ENCODE results near the gene OLR1.
A peak's percentile ranks its signal among the peaks of the same experiment; 100 is the strongest.

Gene OLR1

DNA sequence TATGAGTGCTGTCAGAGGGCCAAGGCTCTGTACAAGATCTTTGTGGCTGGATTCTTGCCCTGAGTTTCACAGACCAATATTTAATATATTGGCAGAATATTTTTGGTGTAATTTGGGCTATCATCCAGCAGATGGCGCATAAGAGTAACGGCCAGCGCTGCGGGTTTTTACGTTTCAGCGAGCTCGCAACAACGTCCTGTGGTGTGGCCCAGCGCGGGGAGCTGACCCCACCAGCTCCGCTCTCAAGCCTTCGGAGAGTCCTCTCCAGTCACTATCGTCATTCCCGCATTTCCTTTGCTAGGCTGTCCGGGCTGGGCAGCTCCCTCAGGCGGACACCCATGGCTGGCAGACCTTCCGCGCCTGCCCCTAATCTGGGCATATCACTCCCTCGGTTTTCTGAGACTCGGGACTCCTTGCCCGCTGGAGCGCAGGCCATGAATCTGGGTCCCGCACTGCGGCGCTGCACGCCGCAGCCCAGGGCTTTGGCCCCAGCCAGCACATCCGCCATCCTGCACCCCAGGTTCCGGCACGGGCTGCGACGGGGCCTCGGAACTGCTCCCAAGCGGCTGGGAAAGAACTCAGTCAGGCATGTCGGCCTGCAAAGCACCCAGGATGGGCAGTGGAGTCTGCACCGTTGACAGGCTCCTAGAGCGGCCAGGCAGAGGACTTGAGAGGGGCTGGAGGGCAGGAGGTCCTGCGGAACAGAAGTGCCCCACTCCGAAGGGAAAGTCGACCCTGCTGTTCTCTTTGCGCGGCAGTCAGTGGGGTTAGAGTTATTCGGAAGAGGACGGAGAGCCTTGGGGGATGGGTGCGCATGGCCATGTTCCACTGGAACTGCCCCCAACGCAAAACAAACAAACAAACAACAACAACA lies 18.4 kb downstream of the OLR1 start:
- peak; percentile 42 to 48 for DNase-seq (ENCODE audit: low read depth in 2 of 2)

DNA sequence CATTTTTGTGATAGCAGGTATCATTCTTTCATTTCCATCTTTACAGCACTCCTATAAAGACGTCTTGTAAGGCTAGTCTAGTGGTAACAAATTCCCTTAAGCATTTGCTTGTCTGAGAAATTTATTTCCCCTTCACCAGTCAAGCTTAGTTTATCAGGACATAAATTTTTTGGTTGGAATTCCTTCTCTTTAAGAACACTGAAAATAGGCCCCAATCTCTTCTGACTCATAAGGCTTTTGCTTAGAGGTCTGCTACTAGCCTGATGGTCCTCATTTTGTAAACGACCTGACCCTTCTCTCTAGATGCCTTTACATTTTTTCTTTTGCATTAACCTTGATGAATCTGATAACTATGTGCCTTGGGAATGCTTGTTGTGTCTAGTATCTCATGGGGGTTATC lies 20.3 kb downstream of the OLR1 start:
- DNase-seq (ENCODE audit: low read depth in 2 of 2) = no peak

DNA sequence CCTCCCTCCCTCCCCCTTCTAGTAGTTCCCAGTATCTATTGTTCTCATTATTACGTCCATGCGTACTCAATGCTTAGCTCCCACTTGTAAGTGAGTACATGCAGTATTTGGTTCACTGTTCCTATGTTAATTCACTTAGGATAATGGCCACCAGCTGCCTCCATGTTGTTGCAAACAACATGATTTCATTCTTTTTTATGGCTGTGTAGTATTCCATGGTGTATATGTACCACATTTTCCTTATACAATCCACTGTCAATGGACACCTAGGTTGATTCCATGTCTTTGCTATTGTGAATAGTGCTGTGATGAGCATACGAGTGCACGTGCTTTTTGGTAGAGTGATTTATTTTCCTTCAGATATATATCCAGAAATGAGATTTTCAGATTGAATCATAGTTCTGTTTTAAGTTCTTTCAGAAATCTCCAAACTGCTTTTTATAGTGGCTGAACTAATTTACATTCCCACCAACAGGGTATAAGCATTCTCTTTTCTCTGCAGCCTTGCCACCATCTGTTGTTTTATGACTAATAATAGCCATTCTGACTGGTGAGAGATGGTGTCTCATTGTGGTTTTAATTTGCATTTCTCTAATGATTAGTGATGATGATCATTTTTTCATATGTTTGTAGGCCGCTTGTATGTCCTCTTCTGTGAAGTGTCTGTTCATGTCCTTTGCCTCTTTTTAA lies 24.1 kb downstream of the OLR1 start:
- DNase-seq (ENCODE audit: low read depth in 2 of 2) = no peak

DNA sequence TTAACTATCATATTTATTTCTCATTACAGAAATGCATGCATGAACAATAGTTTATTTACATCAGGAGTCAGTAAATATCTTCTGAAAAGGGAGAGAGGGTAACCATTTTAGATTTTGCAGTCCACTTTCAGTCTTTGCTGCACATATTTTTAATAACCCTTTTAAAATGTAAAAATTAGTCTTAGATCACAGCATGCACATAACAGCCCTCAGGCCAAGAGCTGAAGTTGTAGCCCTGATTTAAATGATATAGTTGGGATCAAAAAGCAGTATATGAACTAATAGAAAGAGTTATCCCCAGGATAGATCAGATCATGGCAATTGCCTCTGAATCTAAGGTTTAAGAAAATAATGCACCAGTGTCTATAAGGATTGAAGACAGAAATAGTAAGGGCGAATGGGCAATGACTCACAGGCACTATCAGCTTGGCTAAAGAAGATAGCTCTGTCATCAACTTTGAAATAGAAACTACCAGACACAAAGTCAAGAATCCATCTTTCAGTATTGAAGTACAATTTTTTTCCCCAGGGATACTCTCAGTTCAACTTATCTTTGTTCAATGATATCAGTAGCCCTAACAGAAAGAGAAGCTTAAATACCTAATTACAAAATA lies 28.8 kb downstream of the OLR1 start:
- no peak for DNase-seq (ENCODE audit: low read depth in 2 of 2)

DNA sequence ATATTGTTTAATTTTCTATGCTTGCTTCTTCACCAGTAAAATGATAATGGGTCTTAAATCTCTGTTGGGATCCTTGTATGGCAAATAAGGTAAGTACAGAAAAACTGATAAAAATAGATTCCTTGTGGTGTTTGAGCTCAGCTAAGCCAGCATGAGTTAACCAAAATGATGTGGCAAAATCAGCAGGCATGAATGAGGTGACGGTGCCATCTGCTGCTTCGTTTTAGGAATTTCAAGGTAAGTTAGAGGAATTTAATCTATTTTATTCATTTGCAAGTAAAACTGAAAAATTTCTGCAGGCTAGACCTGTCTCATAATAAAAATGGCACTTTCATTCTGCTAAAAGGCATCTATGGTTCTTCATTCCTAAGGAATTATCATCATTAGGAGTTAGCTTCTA lies 31.9 kb downstream of the OLR1 start:
- peak in 1 of 2 experiments; percentile 38 for DNase-seq (ENCODE audit: low read depth in 2 of 2)

DNA sequence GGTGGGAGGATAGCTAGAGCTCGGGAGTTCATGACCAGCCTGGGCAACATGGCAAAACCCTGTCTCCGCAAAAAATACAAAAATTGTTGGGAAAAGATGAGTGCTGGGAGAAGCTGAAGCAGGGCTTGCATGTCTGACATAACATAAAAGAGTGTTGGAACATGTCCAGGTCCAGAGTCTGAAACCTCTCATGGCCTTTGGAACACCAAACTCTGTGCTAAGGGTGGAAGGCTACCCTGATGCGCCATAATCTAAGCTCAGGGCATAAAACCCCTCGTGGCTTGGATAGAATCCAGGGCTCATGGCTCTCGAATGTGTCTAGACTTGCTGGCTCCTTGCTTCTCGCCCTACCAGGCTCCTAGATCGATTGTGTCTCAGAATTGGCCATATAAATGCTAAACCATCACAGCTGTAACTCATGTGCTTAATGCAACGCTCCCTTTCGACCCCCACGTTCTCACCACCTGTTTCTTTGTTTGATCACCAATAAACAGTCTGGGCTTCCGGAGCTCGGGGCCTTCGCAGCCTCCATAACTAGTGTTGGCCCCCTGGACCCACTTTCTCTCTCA lies 35.2 kb downstream of the OLR1 start:
- DNase-seq (ENCODE audit: low read depth in 2 of 2) = no peak

DNA sequence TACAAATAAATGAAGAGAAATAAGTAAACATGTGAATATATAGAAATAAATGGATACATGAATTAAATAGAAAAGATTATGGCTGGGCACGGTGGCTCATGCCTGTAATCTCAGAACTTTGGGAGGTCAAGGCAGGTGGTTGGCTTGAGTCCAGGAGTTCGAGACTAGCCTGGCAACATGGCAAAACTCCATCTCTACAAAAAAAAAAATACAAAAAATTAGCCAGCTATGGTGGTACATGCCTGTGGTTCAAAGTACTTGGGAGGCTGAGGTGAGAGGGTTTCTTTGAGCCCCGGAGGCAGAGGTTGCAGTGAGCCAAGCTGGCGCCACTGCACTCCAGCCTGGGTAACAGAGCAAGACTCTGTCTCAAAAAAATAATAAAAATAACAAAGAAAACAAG lies 36.8 kb downstream of the OLR1 start:
- DNase-seq (ENCODE audit: low read depth in 2 of 2) = no peak

DNA sequence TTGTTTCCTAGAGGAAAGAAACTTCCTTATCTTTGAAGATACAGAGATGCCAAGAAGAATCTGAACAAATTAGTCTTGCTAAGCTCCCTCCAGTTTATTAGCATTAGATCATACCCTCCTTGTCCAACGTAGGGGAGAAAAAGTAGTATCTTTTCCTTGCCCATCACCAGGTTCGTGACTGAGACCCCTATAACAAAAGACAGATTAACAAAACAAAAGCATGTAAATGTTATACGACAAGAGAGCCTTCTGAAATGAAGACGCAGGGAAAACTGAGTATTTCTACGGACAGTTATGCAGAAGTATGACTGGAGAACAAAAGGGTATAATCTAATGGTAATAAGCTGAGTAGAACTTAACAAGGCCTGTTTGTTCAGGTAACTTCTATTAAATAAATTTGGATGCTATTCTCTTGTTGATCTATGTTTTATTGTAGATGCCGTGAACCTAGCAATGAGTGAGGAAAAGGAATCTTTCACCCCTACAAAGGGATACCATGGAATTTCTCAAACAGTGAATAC lies 39.0 kb downstream of the OLR1 start:
- DNase-seq (ENCODE audit: low read depth in 2 of 2) = no peak

DNA sequence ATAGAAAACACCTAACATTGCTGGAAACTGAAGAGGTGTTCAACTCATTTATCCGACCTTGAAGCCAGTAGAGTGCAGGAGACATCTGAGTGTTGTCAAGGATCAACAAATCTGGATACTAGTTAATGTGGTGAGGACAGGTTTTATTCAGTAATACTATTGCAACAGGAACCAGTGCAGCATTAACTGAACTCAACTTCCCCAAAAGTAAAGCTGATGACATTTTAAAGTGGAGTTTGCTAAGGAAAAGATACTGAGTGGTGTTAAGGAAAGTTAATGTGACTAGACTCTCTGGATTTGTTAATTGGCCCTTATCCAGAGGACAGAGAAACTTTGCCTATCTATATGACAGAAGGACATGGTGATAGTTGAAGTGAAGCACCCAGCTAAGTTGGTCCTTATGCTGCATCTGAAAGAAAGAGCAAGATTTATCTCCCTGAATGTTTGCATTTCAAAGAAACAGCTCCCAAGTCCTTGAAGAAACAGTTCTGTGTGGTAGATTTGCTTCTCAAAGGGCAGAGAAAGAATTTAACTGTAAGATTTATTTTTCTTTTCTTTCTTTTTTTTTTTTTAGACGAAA lies 40.7 kb downstream of the OLR1 start:
- no peak for DNase-seq (ENCODE audit: low read depth in 2 of 2)

DNA sequence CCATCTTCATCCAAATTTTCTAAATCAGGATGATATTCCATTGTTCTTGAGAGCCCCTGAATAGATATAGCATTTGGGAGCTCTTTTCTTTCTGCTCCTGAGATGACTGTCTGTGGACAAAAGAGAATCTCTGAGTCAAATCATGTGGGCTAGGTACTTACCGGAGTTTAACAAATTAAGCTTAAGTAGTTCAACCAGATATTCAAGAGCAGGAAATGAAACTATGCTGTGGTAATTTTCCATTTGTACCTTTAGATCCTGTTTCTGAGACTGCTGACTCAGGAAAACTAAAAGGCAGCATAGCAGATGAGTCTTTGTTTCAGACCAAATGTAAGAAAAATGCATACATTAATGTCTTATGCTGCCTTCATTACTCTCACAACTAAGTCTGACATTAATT lies 41.9 kb downstream of the OLR1 start, which contains the start of gene CLEC7A:
Gene CLEC7A (minus strand): TSS at position 158 of the 400 bp plus-strand sequence. CDS start 117 bp downstream, at position 41.
- no peak for DNase-seq (ENCODE audit: low read depth in 2 of 2)

DNA sequence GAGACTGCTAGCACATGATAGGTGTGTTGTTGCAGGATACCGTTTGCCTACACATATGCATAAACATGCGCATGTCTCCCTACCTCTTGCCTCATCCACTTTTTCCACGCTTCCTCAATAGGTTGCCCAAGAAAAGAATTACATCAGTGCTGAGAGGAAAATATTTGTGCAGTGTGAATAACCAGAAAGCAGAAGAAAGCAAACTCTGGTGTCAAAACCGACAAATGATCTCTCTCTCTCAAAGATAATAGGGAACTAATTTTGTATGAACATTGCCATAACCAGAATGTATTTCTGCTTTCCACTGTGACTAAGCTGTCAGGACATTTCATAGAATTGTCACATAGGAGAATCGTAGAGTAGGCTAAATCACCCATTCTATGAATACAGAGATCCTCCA lies 43.2 kb downstream of the OLR1 start:
- no peak for DNase-seq (ENCODE audit: low read depth in 2 of 2)

DNA sequence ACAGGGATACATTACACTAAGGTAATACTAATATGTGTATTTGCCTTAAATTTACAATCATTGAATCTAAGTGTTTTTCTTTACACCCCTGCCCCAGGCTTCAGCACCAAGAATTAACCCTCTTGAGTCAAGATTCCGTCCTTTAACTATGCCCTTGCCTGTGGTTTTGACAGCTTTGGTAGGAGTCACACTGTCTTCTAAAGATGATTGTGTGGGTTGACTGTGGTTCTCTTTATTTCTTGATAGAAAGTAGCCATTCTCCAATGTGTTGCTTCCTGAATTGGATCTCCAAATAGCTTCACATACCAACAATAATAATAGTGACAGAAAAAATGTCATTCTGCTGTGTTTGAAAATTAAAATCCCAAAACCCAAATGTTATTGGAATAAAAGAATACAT lies 45.5 kb downstream of the OLR1 start:
- no peak for DNase-seq (ENCODE audit: low read depth in 2 of 2)

DNA sequence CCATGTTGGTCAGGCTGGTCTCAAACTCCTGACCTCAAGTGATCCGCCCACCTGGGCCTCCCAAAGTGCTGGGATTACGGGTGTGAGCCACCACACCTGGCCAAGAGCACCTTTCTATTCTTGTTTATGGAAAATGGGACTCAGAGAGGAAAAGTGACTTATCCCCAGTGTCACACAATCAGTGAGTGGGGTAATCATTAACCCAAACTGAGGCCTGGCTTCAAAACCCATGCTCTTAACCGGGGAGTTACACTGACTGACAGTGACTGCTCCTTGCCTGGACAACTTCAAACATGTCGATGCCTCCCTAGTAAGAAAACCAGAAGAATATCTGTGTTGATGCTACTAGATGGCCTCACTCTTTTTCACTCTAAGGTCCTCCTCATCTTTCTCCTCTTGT lies 49.2 kb downstream of the OLR1 start:
- DNase-seq (ENCODE audit: low read depth in 2 of 2) = no peak

DNA sequence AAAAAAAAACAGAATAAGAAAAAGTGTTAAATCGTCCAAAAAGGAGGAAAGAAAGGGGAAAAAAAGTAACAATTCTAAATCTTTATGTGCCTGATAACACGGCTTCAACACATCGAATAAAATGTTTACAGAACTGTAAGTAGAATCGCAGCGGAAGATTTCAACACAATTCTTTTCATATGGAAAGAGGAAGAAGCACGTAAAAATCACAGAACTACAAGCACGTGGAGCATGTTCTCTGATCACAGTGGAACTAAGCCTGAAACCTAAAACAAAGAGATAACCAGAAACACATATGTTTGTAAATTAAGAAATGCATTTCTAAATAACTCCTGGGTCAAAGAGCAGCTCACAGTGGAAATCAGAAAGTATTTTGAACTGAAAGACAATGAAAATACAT lies 50.7 kb downstream of the OLR1 start:
- DNase-seq (ENCODE audit: low read depth in 2 of 2) = no peak

DNA sequence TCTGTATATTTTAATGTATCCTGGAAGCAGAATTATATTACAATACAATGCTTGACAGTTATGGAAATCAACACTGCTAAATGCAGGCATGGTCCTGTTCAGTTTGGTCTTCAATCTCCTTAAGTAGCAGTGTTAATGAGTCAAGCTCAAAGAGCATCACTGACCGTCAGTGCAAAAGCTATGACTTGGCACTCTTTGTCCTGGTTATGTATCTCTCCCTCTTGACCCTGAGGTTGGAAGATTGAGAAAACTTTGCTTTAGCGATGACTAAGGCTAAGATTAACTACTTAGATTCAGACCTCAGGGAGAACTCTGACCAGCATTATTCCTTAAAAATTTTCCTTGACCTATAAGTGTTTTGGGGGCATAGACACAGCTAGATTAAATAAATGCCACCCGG lies 52.9 kb downstream of the OLR1 start:
- DNase-seq (ENCODE audit: low read depth in 2 of 2) = no peak

DNA sequence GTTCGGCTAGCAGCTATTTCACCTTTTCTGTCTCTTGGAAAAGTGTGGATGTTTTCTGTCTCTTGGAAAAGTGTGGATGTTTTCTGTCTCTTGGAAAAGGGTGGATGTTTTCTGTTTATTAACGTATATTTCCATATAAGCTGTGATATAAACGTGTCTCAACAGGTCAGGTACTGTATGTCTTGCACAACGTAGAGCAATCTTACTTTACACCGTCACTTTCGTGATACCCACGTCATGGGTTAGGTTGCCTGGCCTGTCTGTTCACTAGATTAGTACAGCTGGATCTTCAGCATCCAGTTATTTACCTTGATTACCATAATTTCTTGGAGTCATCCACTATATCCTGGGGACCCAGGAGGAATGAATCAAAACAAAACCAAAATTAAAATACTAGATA lies 56.0 kb downstream of the OLR1 start:
- DNase-seq (ENCODE audit: low read depth in 2 of 2) = no peak

DNA sequence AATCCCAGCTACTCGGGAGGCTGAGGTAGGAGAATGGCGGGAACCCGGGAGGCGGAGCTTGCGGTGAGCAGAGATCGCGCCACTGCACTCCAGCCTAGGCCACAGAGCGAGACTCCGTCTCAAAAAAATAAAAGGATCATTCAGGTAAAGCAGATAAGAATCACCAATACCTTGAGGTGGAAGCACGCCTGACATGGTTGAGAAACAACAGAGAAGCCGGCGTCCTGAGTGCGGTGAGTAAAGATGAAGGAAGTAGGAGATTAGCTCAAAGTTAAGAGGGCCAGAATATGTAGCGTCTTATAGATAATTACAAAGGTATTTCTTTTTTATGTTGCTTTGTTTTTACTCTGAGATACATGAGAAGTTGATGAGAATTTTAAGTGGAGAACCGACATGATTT lies 56.6 kb downstream of the OLR1 start:
- no peak for DNase-seq (ENCODE audit: low read depth in 2 of 2)

DNA sequence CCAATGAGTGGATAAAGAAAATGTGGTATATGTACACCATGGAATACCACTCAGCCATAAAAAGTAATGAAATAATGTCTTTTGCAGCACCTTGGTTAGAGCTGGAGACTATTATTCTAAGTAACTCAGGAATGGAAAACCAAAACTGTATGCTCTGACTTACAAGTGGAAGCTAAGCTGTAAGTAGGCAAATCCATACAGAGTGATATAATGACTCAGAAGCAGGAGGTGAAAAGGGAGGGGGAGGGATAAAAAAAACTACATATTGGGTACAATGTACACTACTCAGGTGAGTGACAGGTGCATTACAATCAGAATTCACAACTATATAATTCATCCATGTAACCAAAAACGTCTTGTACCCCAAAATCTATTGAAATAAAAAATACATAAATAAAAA lies 58.0 kb downstream of the OLR1 start:
- no peak for DNase-seq (ENCODE audit: low read depth in 2 of 2)

DNA sequence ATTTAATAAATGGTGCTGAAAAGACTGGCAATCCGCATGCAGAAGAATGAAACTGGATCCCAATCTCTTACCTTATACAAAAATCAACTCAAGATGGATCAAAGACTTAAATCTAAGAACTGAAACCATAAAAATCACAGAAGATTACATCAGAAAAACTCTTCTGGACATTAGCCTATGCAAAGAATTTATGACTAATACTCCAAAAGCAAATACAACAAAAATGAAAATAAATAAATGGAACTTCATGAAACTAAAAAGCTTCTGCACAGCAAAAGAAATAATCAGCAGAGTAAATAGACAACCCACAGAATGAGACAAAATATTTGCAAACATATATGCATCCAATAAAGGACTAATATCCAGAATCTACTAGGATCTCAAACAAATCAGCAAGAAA lies 58.9 kb downstream of the OLR1 start:
- DNase-seq (ENCODE audit: low read depth in 2 of 2) = no peak

DNA sequence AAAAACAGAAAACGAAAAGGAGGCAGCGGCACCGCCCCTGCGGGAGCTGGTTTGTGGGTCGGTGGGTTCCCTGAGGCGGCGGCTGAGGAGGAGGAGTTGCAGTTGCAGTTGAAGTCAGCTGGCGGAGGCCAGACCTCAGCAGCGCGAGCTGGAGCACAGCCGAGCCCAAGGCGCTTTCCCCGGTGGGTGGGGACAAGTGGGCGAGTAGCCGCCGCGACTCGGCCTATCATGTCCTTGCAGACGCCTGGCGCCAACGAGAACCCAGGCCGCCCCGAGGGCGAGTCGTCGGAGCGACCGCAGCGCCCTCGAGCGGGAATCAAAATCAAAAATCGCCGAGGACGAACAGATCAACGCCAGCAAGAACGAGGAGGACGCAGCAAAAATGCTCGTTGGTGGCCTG lies 60.5 kb downstream of the OLR1 start:
- no peak for DNase-seq (ENCODE audit: low read depth in 2 of 2)

DNA sequence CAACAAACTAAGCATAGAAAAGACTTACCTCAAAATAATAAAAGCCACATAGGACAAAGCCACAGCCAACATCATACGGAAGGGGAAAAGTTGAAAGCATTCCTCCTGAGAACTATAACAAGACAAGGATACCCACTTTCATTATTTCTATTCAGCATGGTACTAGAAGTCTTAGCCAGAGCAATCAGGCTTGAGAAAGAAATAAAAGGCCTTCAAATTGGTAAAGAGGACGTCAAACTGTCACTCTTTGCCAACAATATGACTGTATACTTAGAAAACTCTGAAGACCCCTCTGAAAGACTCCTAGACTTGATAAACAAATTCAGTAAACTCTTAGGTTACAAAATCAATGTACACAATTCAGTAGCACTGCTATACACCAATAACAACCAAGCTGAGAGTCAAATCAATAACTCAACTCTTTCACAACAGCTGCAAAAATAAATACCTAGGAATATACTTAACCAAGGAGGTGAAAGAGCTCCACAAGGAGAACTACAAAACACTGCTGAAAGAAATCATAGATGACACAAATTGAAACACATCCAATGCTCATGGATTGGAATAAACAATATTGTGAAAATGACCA lies 61.6 kb downstream of the OLR1 start:
- no peak for DNase-seq (ENCODE audit: low read depth in 2 of 2)
